GM12872 (cell line): ENCODE measurements around the gene SLC25A41.

Experiments
- CTCF ChIP-seq: IDR thresholded peaks from 3 replicates; pipeline ENCODE4 v1.5.1; 2011; ENCODE audit warnings: low read depth, mild to moderate bottlenecking, low read length, moderate library complexity; ENCODE audit not compliant: insufficient read depth

SLC25A41 gene

GRCh38 chr19:6378041-6378440 lies 55.5 kb downstream of the SLC25A41 start:
- TF ChIP-seq CTCF: no peak

GRCh38 chr19:6376512-6377190 lies 56.9 kb downstream of the SLC25A41 start:
- no peak for TF ChIP-seq CTCF
